Body of pancreas (tissue), 4 donors: ENCODE results near the gene UCK2. TPM values are rescaled to one million over a fixed set of nuclear protein-coding genes. Genes with fewer than 3 reads are reported as not detected.

ENCODE experiments used
- ATAC-seq: fragments of 150-250 bp; one replicate; pipeline ENCODE4 v1.9.1; 2016
- DNase-seq, 4 donors: peaks; one replicate each; pipeline ENCODE4 v3.0.0-alpha.2; 2019
- H3K27ac ChIP-seq, 4 donors: fragments of 200-600 bp; sonication (generic); 1 replicate in 3 of 4; 2 replicates in 1 of 4; pipeline versions ENCODE4 v1.5.1 to v1.6.1; 2016 to 2019; ENCODE audit warnings: mild to moderate bottlenecking in 1 of 4, mixed read lengths in 1 of 4, moderate library complexity in 1 of 4
- H3K27me3 ChIP-seq, 2 donors: fragments of 200-600 bp; sonication (generic); one replicate each; pipeline ENCODE4 v1.6.0; 2016; ENCODE audit warnings: mild to moderate bottlenecking in 1 of 2
- H3K36me3 ChIP-seq, 2 donors: fragments of 200-600 bp; sonication (generic); replicated peaks in 1 of 2; 2 replicates each; pipeline ENCODE4 v1.5.1; 2016; ENCODE audit warnings: low read depth in 2 of 2; ENCODE audit not compliant: insufficient read depth in 1 of 2
- H3K4me1 ChIP-seq: fragments of 200-600 bp; sonication (generic); one replicate; pipeline ENCODE4 v1.6.0; 2016
- H3K4me3 ChIP-seq, 2 donors: fragments of 200-600 bp; sonication (generic); 1 replicate in 1 of 2; 2 replicates in 1 of 2; pipeline ENCODE4 v1.5.1; 2016 to 2019
- H3K9me3 ChIP-seq, 3 donors: fragments of 200-600 bp; sonication (generic); 1 replicate in 2 of 3; 2 replicates in 1 of 3; pipeline ENCODE4 v1.5.1; 2016
- POLR2A ChIP-seq, 3 donors: fragments of 450-650 bp; IDR thresholded peaks; one replicate each; pipeline ENCODE4 v1.6.1; 2016; ENCODE audit warnings: antibody characterized with exemption in 3 of 3, mild to moderate bottlenecking in 2 of 3
- WGBS, 2 donors: methylation state at CpG; one replicate each; pipeline ENCODE4 v1.1.5; 2017; 5-methylcytosine and 5-hydroxymethylcytosine counted together
- intact Hi-C: fragments of 100-400 bp; cut with DNase I; formaldehyde crosslinking; loops from one replicate; pipeline ENCODE4 v1.15.1; 2023
- total RNA-seq, 2 donors: library from RNA; depleted of rRNA; stranded (reverse); fragments of >200 nt; gene quantifications; one replicate each; pipeline ENCODE4 v1.1.0, GENCODE V29; 2016
- TF ChIP-seq, protein P1 (sequence below), 7 experiments: fragments of 450-650 bp in 4 of 7; fragments of 200-600 bp in 3 of 7; sonication (generic) in 3 of 7; IDR thresholded peaks; one replicate each; pipeline ENCODE4 v1.5.1; 2016 to 2019; ENCODE audit warnings: antibody characterized with exemption in 7 of 7

UCK2 gene
- total RNA-seq, 2 donors from 2014 or later, result 23.3 to 27.4 TPM

DNA sequence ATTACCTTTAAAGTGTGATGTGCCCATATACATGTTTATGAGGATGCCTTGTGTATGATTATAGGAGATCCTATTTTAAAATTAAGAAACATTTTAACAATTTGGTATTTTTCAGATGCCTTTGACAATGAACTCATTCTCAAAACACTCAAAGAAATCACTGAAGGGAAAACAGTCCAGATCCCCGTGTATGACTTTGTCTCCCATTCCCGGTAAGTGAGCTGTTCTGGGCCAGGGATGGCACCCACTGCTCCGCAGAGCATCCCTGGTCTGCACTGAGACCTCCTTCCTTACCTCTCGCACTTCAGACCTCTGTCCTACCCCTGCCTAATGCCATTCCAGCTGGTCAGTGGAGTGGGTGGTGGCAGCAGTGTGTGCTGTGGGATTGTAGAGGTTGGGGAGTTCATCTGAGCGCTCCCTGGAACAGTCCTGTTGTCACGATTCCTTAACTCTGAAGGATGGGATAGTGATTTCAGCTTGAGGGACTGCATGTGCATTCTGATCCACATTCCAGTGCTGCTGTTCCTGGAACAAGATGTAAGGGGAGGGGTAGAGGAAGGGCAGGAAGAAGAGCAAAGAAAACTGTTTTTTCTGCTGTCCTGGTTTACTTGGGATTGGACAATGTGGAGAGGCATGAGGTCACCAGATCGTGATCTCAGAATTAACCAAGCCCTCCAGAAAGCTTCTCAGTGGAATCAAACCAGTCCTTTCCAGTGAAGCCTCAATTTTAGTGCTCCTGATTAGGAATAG lies 63.9 kb downstream of the UCK2 start:
- H3K27ac ChIP-seq, result no peak overlapping the region

DNA sequence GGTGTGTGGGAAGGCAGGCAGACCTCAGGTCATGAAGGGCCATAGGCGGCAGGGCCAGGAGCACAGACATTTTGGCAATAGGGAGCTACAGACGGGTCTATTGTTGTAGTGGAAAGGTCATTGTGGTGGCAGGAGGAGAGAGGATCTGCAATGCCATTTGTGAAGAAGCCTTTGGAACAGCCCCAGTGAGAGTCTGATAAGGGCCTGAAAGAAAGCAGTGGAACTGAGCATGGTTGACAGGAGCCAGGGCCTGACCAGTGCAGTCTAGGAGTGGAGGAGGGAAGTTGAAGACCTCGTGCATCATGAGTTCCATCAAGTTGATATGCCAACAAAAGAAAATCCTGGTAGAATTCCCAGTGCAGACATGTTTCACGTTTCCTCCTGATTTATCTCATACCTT lies 65.5 kb downstream of the UCK2 start:
- H3K36me3 ChIP-seq, result peaks cover 0 to 9% of the 10 kb centered on the region in 2 donors
- H3K27ac ChIP-seq, result no peak overlapping the region
- no peaks in the 10 kb centered on the region for H3K9me3 ChIP-seq
- 74 to 93% methylated on average over 4 of the region's 4 CpGs for WGBS, 2 donors
- no peak for DNase-seq
- ATAC-seq, result no peak
- intact Hi-C loops, result loop anchor here (10.0 kb wide), 1 partner anchor 58 kb away; no protein-coding TSS in a partner anchor
- peaks cover 19% of the 10 kb centered on the region for H3K4me1 ChIP-seq
- no peaks in the 10 kb centered on the region for H3K27me3 ChIP-seq
- TF ChIP-seq POLR2A (IDR thresholded peaks at IDR 0.05), result no peak
- TF ChIP-seq, protein P1, sequence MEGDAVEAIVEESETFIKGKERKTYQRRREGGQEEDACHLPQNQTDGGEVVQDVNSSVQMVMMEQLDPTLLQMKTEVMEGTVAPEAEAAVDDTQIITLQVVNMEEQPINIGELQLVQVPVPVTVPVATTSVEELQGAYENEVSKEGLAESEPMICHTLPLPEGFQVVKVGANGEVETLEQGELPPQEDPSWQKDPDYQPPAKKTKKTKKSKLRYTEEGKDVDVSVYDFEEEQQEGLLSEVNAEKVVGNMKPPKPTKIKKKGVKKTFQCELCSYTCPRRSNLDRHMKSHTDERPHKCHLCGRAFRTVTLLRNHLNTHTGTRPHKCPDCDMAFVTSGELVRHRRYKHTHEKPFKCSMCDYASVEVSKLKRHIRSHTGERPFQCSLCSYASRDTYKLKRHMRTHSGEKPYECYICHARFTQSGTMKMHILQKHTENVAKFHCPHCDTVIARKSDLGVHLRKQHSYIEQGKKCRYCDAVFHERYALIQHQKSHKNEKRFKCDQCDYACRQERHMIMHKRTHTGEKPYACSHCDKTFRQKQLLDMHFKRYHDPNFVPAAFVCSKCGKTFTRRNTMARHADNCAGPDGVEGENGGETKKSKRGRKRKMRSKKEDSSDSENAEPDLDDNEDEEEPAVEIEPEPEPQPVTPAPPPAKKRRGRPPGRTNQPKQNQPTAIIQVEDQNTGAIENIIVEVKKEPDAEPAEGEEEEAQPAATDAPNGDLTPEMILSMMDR (IDR thresholded peaks at IDR 0.05), result no peak
- H3K4me3 ChIP-seq, result no peak overlapping the region

More for the DNA sequence above, 63.9 kb downstream of the UCK2 start:
- H3K27me3 ChIP-seq, result no peaks in the 10 kb centered on the region
- peaks cover 35% of the 10 kb centered on the region for H3K4me1 ChIP-seq
- no peak overlapping the region for H3K4me3 ChIP-seq
- TF ChIP-seq, protein P1 (IDR thresholded peaks at IDR 0.05), result no peak
- TF ChIP-seq POLR2A (IDR thresholded peaks at IDR 0.05), result no peak
- DNase-seq, result no peak
- peaks cover 0 to 9% of the 10 kb centered on the region in 2 donors for H3K36me3 ChIP-seq
- intact Hi-C loops, result loop anchor here (10.0 kb wide), 1 partner anchor 56 kb away; no protein-coding TSS in a partner anchor
- ATAC-seq, result no peak
- no peaks in the 10 kb centered on the region for H3K9me3 ChIP-seq
- 91 to 98% methylated on average over 7 of the region's 7 CpGs for WGBS, 2 donors

DNA sequence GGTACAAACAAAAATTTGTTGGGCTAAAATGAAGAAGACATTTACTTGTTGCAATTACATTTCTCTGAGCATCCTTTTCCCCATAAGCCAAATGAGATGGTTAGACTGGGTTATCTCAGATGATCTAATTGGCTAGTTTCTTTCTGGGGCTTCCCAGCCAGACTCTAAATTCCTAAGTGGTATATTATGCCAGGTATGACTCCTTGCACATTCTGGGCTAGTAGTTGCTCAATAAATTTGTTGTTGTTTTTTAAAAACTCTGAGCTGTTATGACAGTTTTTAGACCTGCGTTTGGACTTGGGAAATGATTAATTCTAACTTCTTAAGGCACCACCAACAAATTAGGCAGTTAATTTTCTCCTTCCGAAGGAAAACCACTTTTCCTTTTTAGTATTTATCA lies 66.1 kb downstream of the UCK2 start:
- intact Hi-C loops, result loop anchor here (10.0 kb wide), 1 partner anchor 59 kb away; no protein-coding TSS in a partner anchor
- Histone ChIP-seq H3K36me3 (peaks cover 0 to 9% of the 10 kb centered on the region in 2 donors), H3K4me1 (peaks cover 14% of the 10 kb centered on the region), H3K27ac (no peak overlapping the region), H3K9me3 (no peaks in the 10 kb centered on the region), H3K27me3 (no peaks in the 10 kb centered on the region), H3K4me3 (no peak overlapping the region)
- WGBS, 2 donors, result 81 to 87% methylated on average over 2 of the region's 2 CpGs
- no peak for DNase-seq
- TF ChIP-seq, protein P1 (IDR thresholded peaks at IDR 0.05), result no peak
- TF ChIP-seq POLR2A (IDR thresholded peaks at IDR 0.05), result no peak
- ATAC-seq, result no peak

DNA sequence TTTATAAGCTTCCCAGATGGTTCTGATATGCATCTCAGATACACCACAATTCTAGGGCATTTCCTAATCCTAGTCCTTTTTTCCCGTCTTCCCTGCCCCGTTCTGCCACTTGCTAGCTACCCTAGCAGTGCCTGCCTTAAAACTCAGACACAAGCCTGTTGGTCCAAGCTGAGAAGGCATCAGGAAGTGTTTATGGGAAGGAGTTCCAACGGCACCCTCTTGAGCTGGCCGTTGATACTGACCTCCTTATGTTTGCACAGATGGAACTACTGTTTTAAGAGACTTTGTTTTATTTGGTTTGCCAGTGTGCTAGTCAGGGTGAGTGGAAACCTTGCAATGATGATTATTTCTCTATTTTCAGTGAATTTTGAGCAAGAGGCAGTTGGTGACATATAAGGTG lies 67.2 kb downstream of the UCK2 start:
- WGBS, 2 donors, result 66 to 71% methylated on average over 4 of the region's 4 CpGs
- H3K4me1 ChIP-seq, result peaks cover 13% of the 10 kb centered on the region
- peaks cover 0 to 9% of the 10 kb centered on the region in 2 donors for H3K36me3 ChIP-seq
- no peak for DNase-seq
- no peaks in the 10 kb centered on the region for H3K27me3 ChIP-seq
- no peak for ATAC-seq
- TF ChIP-seq, protein P1 (IDR thresholded peaks at IDR 0.05), result no peak
- TF ChIP-seq POLR2A (IDR thresholded peaks at IDR 0.05), result no peak
- no peaks in the 10 kb centered on the region for H3K9me3 ChIP-seq
- H3K27ac ChIP-seq, result no peak overlapping the region
- intact Hi-C loops, result loop anchor here (10.0 kb wide), 1 partner anchor 60 kb away; no protein-coding TSS in a partner anchor
- H3K4me3 ChIP-seq, result no peak overlapping the region
